ENCODE results near the gene ZNF607.
A peak's percentile ranks its signal among the peaks of the same experiment; 100 is the strongest.
"Not testable (repeated sequence)": the region's sequence is repeated elsewhere in the genome, so short reads cannot be mapped to it uniquely, and the experiment has no call there.

The ZNF607 gene

DNA sequence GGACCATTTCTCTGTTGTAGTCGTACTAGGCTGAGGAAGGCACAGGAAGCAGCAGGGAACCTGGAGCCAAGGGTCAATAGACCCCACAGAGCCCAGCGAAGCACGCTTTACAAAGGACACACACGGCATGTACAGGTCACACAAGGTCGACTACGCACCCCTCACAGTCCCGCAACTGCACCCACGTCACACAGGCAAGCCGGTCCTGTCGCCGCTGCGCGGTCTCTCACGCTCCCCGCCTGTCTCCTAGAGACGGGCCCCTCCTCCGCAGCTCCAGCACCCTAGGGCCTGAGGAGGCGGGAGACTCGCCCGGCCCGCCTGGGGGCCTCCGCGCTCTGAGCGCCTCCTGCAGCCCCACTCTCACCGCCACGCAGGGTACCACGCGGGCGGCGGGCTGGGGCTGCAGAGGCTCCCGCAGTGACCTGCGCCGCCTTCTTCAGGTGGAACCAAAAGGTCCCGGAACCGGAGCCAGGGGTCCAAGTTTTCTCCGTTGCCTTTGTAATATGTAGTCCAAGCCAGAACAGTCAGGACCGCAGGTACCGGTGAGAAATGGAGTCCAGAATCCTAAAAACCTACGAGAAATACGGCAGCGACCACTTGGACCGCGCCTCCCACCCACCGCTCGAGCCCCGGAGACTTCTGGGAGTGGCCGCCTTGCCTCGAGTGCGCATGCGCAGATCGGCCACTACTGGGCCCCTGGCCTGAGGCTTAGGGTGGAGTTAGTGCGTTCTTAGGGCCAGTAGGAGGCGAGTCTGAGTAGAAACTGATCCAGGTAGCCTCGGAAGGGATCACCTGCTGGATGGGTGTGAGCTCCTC, at the start of gene ZNF607:
Gene ZNF607, minus strand, starts transcription at position 651 of the 816 bp plus-strand sequence. CDS start 8,143 bp downstream, outside the sequence.
- TF ChIP-seq, protein P1, sequence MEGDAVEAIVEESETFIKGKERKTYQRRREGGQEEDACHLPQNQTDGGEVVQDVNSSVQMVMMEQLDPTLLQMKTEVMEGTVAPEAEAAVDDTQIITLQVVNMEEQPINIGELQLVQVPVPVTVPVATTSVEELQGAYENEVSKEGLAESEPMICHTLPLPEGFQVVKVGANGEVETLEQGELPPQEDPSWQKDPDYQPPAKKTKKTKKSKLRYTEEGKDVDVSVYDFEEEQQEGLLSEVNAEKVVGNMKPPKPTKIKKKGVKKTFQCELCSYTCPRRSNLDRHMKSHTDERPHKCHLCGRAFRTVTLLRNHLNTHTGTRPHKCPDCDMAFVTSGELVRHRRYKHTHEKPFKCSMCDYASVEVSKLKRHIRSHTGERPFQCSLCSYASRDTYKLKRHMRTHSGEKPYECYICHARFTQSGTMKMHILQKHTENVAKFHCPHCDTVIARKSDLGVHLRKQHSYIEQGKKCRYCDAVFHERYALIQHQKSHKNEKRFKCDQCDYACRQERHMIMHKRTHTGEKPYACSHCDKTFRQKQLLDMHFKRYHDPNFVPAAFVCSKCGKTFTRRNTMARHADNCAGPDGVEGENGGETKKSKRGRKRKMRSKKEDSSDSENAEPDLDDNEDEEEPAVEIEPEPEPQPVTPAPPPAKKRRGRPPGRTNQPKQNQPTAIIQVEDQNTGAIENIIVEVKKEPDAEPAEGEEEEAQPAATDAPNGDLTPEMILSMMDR (IDR thresholded peaks at IDR 0.05; ENCODE audit: extremely low read depth, missing control alignments): peak; percentile 60
- DNase-seq (ENCODE audit: low spot score): peak; percentile 96

DNA sequence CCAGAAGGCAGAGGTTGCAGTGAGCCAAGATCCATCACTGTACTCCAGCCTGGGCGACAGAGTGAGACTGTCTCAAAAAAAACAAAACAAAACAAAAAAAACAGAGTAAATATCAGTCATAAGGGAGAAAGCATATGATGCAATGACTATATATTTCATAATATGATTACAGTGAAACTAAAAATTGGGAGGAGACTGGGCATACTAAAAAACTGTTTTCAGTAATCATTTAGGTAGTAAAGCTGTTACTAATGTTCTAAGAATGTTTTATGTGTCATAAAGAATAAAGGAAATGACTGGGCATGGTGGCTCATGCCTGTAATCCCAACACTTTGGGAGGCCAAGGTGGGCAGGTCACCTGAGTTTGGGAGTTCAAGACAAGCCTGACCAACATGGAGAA, 43.9 kb upstream of the ZNF607 start:
- TF ChIP-seq, protein P1 (IDR thresholded peaks at IDR 0.05; ENCODE audit: extremely low read depth, missing control alignments): no peak
- no peak for DNase-seq (ENCODE audit: low spot score)

DNA sequence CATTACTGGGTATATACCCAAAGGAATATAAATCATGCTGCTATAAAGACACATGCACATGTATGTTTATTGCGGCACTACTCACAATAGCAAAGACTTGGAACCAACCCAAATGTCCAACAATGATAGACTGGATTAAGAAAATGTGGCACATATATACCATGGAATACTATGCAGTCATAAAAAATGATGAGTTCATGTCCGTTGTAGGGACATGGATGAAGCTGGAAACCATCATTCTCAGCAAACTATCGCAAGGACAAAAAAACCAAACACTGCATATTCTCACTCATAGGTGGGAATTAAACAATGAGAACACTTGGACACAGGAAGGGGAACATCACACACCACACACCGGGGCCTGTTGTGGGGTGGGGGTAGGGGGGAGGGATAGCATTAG, 38.1 kb upstream of the ZNF607 start:
- not testable (repeated sequence) for DNase-seq (ENCODE audit: low spot score)

DNA sequence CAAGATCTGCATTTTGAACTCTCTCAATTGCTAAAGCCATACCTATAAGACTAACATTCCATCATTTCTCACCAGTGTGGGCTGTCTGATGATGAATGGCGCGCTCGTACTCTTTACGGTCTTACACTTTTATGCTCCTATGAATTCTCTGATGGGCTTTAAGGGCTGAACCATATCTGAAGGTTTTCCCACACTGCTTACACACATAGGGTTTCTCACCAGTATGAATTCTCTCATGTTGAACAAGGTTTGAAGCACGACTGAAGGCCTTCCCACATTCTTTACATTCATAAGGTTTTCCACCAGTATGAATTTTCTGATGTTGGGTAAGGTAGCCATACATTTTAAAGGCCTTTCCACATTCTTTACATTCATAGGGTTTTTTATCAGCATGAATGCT, 18.8 kb upstream of the ZNF607 start:
- no peak for DNase-seq (ENCODE audit: low spot score)
- TF ChIP-seq, protein P1 (IDR thresholded peaks at IDR 0.05; ENCODE audit: extremely low read depth, missing control alignments): no peak

DNA sequence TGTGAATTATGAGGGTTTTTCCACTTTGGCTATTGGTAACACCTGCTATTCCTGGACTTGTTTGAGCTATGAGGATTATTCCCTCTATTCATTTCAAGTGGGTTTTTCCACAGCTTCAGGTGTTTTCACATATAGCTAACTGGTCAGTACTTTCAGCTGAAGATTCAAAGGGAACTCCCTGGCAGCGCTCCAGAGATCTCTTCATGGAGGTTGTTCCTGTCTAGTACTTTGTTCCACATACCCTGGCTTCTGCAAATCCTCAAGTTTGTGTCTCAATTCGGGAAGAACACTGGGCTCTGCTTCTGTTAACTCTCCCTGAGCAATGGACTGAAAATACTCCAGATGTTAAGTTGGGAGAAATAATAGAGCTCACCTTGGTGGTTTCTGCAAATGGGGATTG, 5.6 kb upstream of the ZNF607 start:
- no peak for DNase-seq (ENCODE audit: low spot score)
- TF ChIP-seq, protein P1 (IDR thresholded peaks at IDR 0.05; ENCODE audit: extremely low read depth, missing control alignments): no peak

DNA sequence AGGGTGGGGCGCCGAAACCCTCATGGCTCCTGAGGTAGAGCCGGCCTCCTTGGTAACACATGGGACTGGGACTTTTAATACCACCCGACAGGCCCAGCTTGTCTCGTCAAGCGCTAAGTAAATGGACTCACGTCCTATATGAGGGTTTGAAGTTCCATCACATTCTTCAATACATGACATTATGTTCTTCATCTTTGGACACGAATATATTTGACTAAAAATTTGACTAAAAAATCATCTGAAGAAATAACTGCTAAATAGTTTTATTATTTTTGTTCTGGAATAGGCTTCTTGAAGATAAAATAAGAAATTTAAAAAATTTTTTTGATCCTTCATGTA, 335 bp upstream of the ZNF607 start:
- TF ChIP-seq, protein P1 (IDR thresholded peaks at IDR 0.05; ENCODE audit: extremely low read depth, missing control alignments): no peak

DNA sequence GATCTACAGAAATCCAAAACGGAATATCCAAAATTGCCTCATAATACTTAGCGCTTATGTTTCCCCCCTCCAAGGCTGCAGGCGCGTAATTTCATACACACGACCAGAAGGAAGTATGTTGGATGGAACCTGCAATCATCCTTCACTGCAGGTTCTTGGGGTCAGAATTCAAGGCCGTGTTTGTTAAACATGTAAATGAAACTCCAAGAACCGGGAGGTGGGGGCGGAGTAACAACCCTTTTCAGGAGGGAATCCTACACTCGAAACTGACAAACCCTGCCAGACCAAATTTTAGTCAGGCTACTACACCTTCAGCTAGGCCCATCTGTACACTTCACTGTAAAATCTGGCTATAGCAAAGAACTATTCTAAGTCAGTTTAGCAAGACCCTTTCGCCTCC, 1.3 kb downstream of the ZNF607 start:
- TF ChIP-seq, protein P1 (IDR thresholded peaks at IDR 0.05; ENCODE audit: extremely low read depth, missing control alignments): no peak
- no peak for DNase-seq (ENCODE audit: low spot score)

More for the DNA sequence above, 335 bp upstream of the ZNF607 start:
- no peak for DNase-seq (ENCODE audit: low spot score)

DNA sequence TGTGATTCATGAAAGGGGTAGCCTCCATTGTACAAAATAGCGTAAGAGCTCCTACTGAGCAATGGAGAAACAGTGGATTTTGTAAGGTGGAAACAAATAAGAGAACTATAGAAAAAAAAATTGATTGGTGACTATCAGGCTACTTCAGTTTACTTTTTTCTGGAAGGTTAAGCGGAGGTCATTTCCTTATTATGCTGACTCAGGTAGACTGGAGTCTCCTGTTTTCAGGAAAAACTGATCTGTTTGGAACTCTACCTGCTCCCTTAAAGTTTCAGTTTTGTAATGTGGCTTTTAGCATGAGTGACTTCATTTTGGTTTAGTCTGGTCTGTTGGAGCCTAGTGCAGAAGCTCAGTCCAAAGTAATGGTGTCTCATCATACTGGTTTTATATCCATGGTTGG, 3.4 kb downstream of the ZNF607 start:
- DNase-seq (ENCODE audit: low spot score): no peak
- TF ChIP-seq, protein P1 (IDR thresholded peaks at IDR 0.05; ENCODE audit: extremely low read depth, missing control alignments): no peak
